K562 (cell line): Measurements from ENCODE around the gene FAM171A1.
"Not testable (repeated sequence)": the region's sequence is repeated elsewhere in the genome, so short reads cannot be mapped to it uniquely, and the experiment has no call there.

Experiments used
- CHD4 ChIP-seq: fragments of 200-600 bp; sonication (generic); IDR thresholded peaks from 3 replicates; pipeline ENCODE4 v1.6.1; 2012; ENCODE audit warnings: low read depth, mild to moderate bottlenecking, mixed read lengths, low read length, inconsistent platforms; ENCODE audit not compliant: insufficient read depth, insufficient replicate concordance, poor library complexity, severe bottlenecking
- ELF4 ChIP-seq: fragments of 450-650 bp; formaldehyde crosslinking; IDR thresholded peaks from 2 replicates; pipeline ENCODE4 v1.4.0; 2022; ENCODE audit warnings: missing genetic modification characterization
- EP300 ChIP-seq: IDR thresholded peaks from 2 replicates; pipeline ENCODE4 v1.6.1; 2012; ENCODE audit warnings: low read length, improper control_type of control experiment
- EZH2 ChIP-seq: IDR thresholded peaks from 2 replicates; pipeline ENCODE4 v1.6.1; 2012; ENCODE audit warnings: low read depth, mild to moderate bottlenecking, inconsistent platforms, low read length, borderline replicate concordance
- PHF8 ChIP-seq: fragments of 200-600 bp; sonication (generic); IDR thresholded peaks from 2 replicates; pipeline ENCODE4 v1.6.1; 2012; ENCODE audit warnings: mixed run types, mild to moderate bottlenecking, inconsistent platforms, low read length, moderate library complexity, borderline replicate concordance
- POLR2A ChIP-seq: fragments of 450-650 bp; conservative IDR thresholded peaks from 2 replicates; pipeline ENCODE4 v1.6.1; 2016
- POLR3A ChIP-seq: IDR thresholded peaks from 2 replicates; pipeline ENCODE4 v1.6.1; 2011; ENCODE audit warnings: borderline replicate concordance, mild to moderate bottlenecking, moderate library complexity; ENCODE audit not compliant: insufficient read length, insufficient read depth; ENCODE audit errors: extremely low read depth
- THRAP3 ChIP-seq: fragments of 450-650 bp; IDR thresholded peaks from 2 replicates; pipeline ENCODE4 v1.6.1; 2016; ENCODE audit warnings: mild to moderate bottlenecking, inconsistent platforms, borderline replicate concordance
- ZBTB8A ChIP-seq: fragments of 450-650 bp; IDR thresholded peaks from 2 replicates; pipeline ENCODE4 v1.6.1; 2018; ENCODE audit warnings: mild to moderate bottlenecking, moderate library complexity; ENCODE audit not compliant: partially characterized antibody
- TF ChIP-seq, protein P1 (sequence below), 3 experiments: IDR thresholded peaks in 2 of 3; conservative IDR thresholded peaks in 1 of 3; 2 replicates each; pipeline ENCODE4 v1.5.1; 2011 to 2012; ENCODE audit warnings: low read length in 3 of 3, mild to moderate bottlenecking in 3 of 3, control low read depth in 2 of 3, improper control_type of control experiment in 1 of 3, inconsistent platforms in 1 of 3, low read depth in 1 of 3, mixed read lengths in 1 of 3, moderate library complexity in 1 of 3; ENCODE audit not compliant: insufficient read depth in 2 of 3
- TF ChIP-seq, protein P2 (sequence below): sonication (generic); formaldehyde crosslinking; IDR thresholded peaks from 2 replicates; pipeline ENCODE4 v1.5.0; 2020; ENCODE audit warnings: missing genetic modification reagents
- TF ChIP-seq, protein P3 (sequence below): sonication (generic); formaldehyde crosslinking; IDR thresholded peaks from 2 replicates; pipeline ENCODE4 v1.8.0; 2022; ENCODE audit warnings: missing genetic modification reagents, mild to moderate bottlenecking, borderline replicate concordance
- TF ChIP-seq, protein P4 (sequence below): fragments of 250-450 bp; sonication (Bioruptor Pico); IDR thresholded peaks from 2 replicates; pipeline ENCODE4 v1.4.0; 2020; ENCODE audit warnings: mild to moderate bottlenecking, moderate library complexity

GRCh38 chr10:15202301-15202621 is 168.8 kb downstream of the FAM171A1 start:
- TF ChIP-seq PHF8; EZH2; POLR2A; THRAP3; EP300; ELF4 (CRISPR knock-in tag); CHD4; ZBTB8A; POLR3A: not testable (repeated sequence)
- TF ChIP-seq, protein P1, sequence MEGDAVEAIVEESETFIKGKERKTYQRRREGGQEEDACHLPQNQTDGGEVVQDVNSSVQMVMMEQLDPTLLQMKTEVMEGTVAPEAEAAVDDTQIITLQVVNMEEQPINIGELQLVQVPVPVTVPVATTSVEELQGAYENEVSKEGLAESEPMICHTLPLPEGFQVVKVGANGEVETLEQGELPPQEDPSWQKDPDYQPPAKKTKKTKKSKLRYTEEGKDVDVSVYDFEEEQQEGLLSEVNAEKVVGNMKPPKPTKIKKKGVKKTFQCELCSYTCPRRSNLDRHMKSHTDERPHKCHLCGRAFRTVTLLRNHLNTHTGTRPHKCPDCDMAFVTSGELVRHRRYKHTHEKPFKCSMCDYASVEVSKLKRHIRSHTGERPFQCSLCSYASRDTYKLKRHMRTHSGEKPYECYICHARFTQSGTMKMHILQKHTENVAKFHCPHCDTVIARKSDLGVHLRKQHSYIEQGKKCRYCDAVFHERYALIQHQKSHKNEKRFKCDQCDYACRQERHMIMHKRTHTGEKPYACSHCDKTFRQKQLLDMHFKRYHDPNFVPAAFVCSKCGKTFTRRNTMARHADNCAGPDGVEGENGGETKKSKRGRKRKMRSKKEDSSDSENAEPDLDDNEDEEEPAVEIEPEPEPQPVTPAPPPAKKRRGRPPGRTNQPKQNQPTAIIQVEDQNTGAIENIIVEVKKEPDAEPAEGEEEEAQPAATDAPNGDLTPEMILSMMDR (IDR thresholded peaks at IDR 0.05 in 2 of 3, conservative IDR thresholded peaks at IDR 0.05 in 1 of 3; ENCODE audit: insufficient read depth in 2 of 3, low read depth in 1 of 3, low read length in 3 of 3): not testable (repeated sequence)
- TF ChIP-seq, protein P2, sequence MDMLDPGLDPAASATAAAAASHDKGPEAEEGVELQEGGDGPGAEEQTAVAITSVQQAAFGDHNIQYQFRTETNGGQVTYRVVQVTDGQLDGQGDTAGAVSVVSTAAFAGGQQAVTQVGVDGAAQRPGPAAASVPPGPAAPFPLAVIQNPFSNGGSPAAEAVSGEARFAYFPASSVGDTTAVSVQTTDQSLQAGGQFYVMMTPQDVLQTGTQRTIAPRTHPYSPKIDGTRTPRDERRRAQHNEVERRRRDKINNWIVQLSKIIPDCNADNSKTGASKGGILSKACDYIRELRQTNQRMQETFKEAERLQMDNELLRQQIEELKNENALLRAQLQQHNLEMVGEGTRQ (CRISPR knock-in tag): not testable (repeated sequence)
- TF ChIP-seq, protein P3, sequence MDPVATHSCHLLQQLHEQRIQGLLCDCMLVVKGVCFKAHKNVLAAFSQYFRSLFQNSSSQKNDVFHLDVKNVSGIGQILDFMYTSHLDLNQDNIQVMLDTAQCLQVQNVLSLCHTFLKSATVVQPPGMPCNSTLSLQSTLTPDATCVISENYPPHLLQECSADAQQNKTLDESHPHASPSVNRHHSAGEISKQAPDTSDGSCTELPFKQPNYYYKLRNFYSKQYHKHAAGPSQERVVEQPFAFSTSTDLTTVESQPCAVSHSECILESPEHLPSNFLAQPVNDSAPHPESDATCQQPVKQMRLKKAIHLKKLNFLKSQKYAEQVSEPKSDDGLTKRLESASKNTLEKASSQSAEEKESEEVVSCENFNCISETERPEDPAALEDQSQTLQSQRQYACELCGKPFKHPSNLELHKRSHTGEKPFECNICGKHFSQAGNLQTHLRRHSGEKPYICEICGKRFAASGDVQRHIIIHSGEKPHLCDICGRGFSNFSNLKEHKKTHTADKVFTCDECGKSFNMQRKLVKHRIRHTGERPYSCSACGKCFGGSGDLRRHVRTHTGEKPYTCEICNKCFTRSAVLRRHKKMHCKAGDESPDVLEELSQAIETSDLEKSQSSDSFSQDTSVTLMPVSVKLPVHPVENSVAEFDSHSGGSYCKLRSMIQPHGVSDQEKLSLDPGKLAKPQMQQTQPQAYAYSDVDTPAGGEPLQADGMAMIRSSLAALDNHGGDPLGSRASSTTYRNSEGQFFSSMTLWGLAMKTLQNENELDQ: not testable (repeated sequence)
- TF ChIP-seq, protein P4, sequence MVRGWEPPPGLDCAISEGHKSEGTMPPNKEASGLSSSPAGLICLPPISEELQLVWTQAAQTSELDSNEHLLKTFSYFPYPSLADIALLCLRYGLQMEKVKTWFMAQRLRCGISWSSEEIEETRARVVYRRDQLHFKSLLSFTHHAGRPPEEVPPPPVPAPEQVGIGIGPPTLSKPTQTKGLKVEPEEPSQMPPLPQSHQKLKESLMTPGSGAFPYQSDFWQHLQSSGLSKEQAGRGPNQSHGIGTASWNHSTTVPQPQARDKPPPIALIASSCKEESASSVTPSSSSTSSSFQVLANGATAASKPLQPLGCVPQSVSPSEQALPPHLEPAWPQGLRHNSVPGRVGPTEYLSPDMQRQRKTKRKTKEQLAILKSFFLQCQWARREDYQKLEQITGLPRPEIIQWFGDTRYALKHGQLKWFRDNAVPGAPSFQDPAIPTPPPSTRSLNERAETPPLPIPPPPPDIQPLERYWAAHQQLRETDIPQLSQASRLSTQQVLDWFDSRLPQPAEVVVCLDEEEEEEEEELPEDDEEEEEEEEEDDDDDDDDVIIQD: not testable (repeated sequence)
